Ovary (tissue), 9 donors: ENCODE data around the gene UNC119B. TPM values are rescaled to one million over a fixed set of nuclear protein-coding genes. Genes with fewer than 3 reads are reported as not detected.

ENCODE experiments used
- DNase-seq, 5 donors: peaks; one replicate each; pipeline ENCODE4 v3.0.0-alpha.2; 2019 to 2020
- H3K27ac ChIP-seq, 2 donors: fragments of 200-600 bp; one replicate each; pipeline versions ENCODE4 v1.5.1 to v1.8.0; 2019 to 2022
- H3K27me3 ChIP-seq: fragments of 200-600 bp; one replicate; pipeline ENCODE4 v1.8.0; 2022
- H3K36me3 ChIP-seq: fragments of 200-600 bp; sonication (generic); one replicate; pipeline ENCODE4 v1.5.1; 2019
- H3K4me1 ChIP-seq: one replicate; pipeline ENCODE4 v1.8.1; 2013; ENCODE audit warnings: mild to moderate bottlenecking, moderate library complexity; ENCODE audit not compliant: insufficient read depth
- H3K4me3 ChIP-seq: fragments of 200-600 bp; sonication (generic); one replicate; pipeline ENCODE4 v1.5.1; 2017
- H3K9me3 ChIP-seq, 2 donors: fragments of 200-600 bp in 1 of 2; sonication (generic) in 1 of 2; one replicate each; pipeline versions ENCODE4 v1.5.1 to v1.8.1; 2013 to 2019; ENCODE audit warnings: mild to moderate bottlenecking in 1 of 2, moderate library complexity in 1 of 2
- EP300 ChIP-seq: sonication (generic); formaldehyde crosslinking; IDR thresholded peaks from one replicate; pipeline ENCODE4 v1.6.1; 2017; ENCODE audit warnings: antibody characterized with exemption
- POLR2A ChIP-seq: fragments of 450-650 bp; IDR thresholded peaks from one replicate; pipeline ENCODE4 v1.6.1; 2017; ENCODE audit warnings: antibody characterized with exemption, mild to moderate bottlenecking, moderate library complexity
- WGBS, 3 donors: extraction: QIAGEN DNeasy Blood & Tissue Kit in 1 of 3; methylation state at CpG; one replicate each; pipeline versions ENCODE4 v1.1.5 to v1.1.7; 2013 to 2017; 5-methylcytosine and 5-hydroxymethylcytosine counted together
- intact Hi-C, 4 donors: fragments of 100-400 bp; cut with DNase I; formaldehyde crosslinking; loops; one replicate each; pipeline versions ENCODE4 v1.11.0 to v1.15.1; 2022 to 2023
- polyA plus RNA-seq, 2 donors: library from polyadenylated mRNA; stranded (reverse); fragments of 200-250 nt in 1 of 2; fragments of 350-450 nt in 1 of 2; fragmentation: Illumina TruSeq in 1 of 2; extraction: RNeasy Lipid Tissue Mini Kit (QIAGEN cat#74804) in 1 of 2; gene quantifications; one replicate each; pipeline ENCODE4 v1.2.3, GENCODE V29; 2013 to 2014
- total RNA-seq, 7 donors: library from RNA; depleted of rRNA in 2 of 7; stranded (reverse); fragments of >200 nt in 2 of 7; fragmentation: NEBNext Ultra II Directional in 3 of 7; extraction: Animal tissue kit (Norgen Biotek cat#: 25700) in 3 of 7; gene quantifications; one replicate each; pipeline versions ENCODE4 v1.1.0 to v1.2.4, GENCODE V29; 2016 to 2023
- TF ChIP-seq, protein P1 (sequence below), 3 donors: fragments of 450-650 bp in 2 of 3; fragments of 200-600 bp in 1 of 3; IDR thresholded peaks; one replicate each; pipeline versions ENCODE4 v1.5.1 to v1.8.0; 2016 to 2022; ENCODE audit warnings: antibody characterized with exemption in 3 of 3, mild to moderate bottlenecking in 1 of 3
- donor health status: DM: no; HTN: no; CAD: no; lungs with moderate emphysema.
- donor health status: DM: no; HTN: no; CAD: no.
- donor health status: Bipolar disorder and iron deficiency.
- donor health status: DM: yes; HTN: yes; CAD: no.
- donor health status: DM: no; HTN: no; CAD: no.
- donor health status: DM: yes; HTN: yes; CAD: no.

Gene UNC119B
- total and polyA plus RNA-seq, 9 donors = 18.4 to 54.4 (median 44.4) TPM

DNA sequence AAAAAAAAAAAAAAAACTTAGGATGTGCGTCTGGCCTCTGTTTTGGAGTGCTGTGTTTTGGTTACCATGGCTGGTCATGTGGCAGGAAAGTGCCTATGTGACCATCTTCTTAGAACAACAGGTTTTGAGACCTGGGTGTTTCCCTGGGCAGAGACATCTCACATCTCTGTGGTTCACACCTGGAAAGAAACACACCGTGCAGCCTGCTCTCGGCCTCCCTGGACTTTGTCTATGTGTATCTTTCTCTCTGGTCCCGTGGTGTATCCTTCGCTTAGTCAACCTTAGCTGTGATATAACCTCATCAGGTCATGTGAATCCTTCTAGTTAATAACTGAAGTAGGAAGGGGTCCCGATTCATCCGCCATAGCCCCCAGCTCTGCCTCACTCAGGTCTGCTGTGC lies 38.0 kb downstream of the UNC119B start:
- TF ChIP-seq, protein P1, sequence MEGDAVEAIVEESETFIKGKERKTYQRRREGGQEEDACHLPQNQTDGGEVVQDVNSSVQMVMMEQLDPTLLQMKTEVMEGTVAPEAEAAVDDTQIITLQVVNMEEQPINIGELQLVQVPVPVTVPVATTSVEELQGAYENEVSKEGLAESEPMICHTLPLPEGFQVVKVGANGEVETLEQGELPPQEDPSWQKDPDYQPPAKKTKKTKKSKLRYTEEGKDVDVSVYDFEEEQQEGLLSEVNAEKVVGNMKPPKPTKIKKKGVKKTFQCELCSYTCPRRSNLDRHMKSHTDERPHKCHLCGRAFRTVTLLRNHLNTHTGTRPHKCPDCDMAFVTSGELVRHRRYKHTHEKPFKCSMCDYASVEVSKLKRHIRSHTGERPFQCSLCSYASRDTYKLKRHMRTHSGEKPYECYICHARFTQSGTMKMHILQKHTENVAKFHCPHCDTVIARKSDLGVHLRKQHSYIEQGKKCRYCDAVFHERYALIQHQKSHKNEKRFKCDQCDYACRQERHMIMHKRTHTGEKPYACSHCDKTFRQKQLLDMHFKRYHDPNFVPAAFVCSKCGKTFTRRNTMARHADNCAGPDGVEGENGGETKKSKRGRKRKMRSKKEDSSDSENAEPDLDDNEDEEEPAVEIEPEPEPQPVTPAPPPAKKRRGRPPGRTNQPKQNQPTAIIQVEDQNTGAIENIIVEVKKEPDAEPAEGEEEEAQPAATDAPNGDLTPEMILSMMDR (IDR thresholded peaks at IDR 0.05) = no peak
- TF ChIP-seq EP300 (no peak), POLR2A (no peak)
- 89 to 90% (median 89%) methylated on average over 7 of the region's 7 CpGs for WGBS, 3 donors

DNA sequence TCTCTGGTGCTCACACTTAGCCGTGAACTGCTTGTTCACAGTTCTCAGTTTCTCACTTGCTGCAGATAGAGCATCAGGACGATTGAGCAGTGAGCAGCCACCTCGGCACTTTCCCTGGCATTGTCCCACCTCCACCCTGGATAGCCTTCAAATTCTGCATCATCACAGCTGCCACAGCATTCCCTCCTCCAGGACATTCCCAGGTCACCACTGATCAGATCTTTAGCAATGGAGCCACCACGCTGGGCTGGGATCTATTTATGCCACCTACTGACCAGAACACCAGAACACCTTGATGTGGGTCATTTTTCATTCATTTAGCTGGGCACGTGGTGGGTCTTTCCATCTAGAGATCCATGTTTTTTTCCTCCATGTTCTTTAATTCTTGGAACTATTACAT lies 39.0 kb downstream of the UNC119B start:
- WGBS, 3 donors = 67 to 70% (median 70%) methylated on average over 5 of the region's 5 CpGs
- intact Hi-C loops = no loop called here

More for the DNA sequence above, 38.0 kb downstream of the UNC119B start:
- H3K27me3 ChIP-seq = no peaks in the 10 kb centered on the region
- no peaks in the 10 kb centered on the region for H3K4me1 ChIP-seq
- no peak for DNase-seq
- no peak overlapping the region for H3K4me3 ChIP-seq
- H3K27ac ChIP-seq = no peak overlapping the region
- H3K36me3 ChIP-seq = no peaks in the 10 kb centered on the region
- no peaks in the 10 kb centered on the region for H3K9me3 ChIP-seq
- intact Hi-C loops = no loop called here

DNA sequence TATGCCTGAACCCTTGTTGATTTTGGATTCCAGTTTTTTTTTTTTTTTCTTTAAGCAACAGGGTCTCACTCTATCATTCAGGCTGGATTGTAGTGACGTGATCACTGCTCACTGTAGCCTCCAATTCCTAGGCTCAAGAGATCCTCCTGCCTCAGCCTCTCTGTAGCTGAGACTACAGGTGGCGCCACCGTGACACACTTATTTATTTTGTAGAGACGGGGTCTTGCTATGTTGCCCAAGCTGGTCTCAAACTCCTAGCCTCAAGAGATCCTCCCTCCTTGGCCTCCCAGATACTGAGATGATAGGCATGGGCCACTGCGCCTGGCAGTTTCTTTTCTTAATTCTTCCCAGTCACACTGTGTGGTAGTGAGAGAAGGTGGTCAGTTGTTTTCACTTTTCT lies 40.5 kb downstream of the UNC119B start:
- H3K27ac ChIP-seq = no peak overlapping the region
- H3K9me3 ChIP-seq = no peaks in the 10 kb centered on the region
- intact Hi-C loops = no loop called here
- H3K27me3 ChIP-seq = no peaks in the 10 kb centered on the region
- H3K4me1 ChIP-seq = no peaks in the 10 kb centered on the region
- DNase-seq = no peak
- H3K4me3 ChIP-seq = no peak overlapping the region
- TF ChIP-seq POLR2A (no peak), EP300 (no peak)
- TF ChIP-seq, protein P1 (IDR thresholded peaks at IDR 0.05) = no peak
- WGBS, 3 donors = 93 to 96% (median 96%) methylated on average over 5 of the region's 5 CpGs
- H3K36me3 ChIP-seq = no peaks in the 10 kb centered on the region

More for the DNA sequence above, 39.0 kb downstream of the UNC119B start:
- Histone ChIP-seq H3K27me3 (no peaks in the 10 kb centered on the region), H3K4me3 (no peak overlapping the region), H3K27ac (no peak overlapping the region), H3K4me1 (no peaks in the 10 kb centered on the region), H3K36me3 (no peaks in the 10 kb centered on the region), H3K9me3 (no peaks in the 10 kb centered on the region)
- no peak for DNase-seq
- TF ChIP-seq EP300 = no peak
- TF ChIP-seq POLR2A = no peak
- TF ChIP-seq, protein P1 (IDR thresholded peaks at IDR 0.05) = no peak

- TF ChIP-seq POLR2A (no peak), EP300 (no peak)
- TF ChIP-seq, protein P1 (IDR thresholded peaks at IDR 0.05) = no peak
- no peak overlapping the region for H3K27ac ChIP-seq
- H3K9me3 ChIP-seq = no peaks in the 10 kb centered on the region
- intact Hi-C loops = no loop called here
- no peak for DNase-seq
- H3K27me3 ChIP-seq = no peaks in the 10 kb centered on the region
- 95 to 97% (median 96%) methylated on average over 9 of the region's 9 CpGs for WGBS, 3 donors
- no peak overlapping the region for H3K4me3 ChIP-seq
- no peaks in the 10 kb centered on the region for H3K4me1 ChIP-seq
- no peaks in the 10 kb centered on the region for H3K36me3 ChIP-seq
These were observed 41.1 kb downstream of the UNC119B start for GRCh38 chr12:120751389-120751788.

DNA sequence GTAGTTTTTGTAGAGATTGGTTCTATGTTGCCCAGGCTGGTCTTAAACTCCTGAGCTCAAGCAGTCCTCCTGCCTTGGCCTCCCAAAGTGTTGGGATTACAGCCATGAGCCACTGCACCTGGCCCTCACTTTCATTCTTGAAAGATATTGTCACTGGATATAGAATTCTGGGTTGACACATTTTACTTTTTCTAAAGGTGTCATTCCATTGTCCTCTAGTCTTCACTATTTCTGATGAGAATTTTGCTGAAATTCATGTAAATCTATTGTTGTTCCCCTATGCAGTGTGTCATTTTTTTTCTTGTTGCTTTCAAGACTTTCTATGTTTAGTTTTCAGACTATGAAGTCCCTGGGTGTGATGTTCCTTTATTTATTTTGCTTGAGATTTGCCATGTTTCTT lies 44.5 kb downstream of the UNC119B start:
- H3K9me3 ChIP-seq = no peaks in the 10 kb centered on the region
- TF ChIP-seq POLR2A (no peak), EP300 (no peak)
- TF ChIP-seq, protein P1 (IDR thresholded peaks at IDR 0.05) = no peak
- no peak overlapping the region for H3K27ac ChIP-seq
- no peaks in the 10 kb centered on the region for H3K4me1 ChIP-seq
- no peaks in the 10 kb centered on the region for H3K36me3 ChIP-seq
- no peak for DNase-seq
- H3K4me3 ChIP-seq = no peak overlapping the region
- no peaks in the 10 kb centered on the region for H3K27me3 ChIP-seq
- intact Hi-C loops = no loop called here
